Stomach (tissue), 4 donors: Measurements from ENCODE around the gene ANKRD34A.

Experiments
- CTCF ChIP-seq, 7 experiments: fragments of 450-650 bp in 4 of 7; fragments of 200-600 bp in 3 of 7; sonication (generic) in 3 of 7; IDR thresholded peaks; one replicate each; pipeline ENCODE4 v1.5.1; 2016 to 2019; ENCODE audit warnings: antibody characterized with exemption in 7 of 7, control low read depth in 2 of 7, mild to moderate bottlenecking in 1 of 7
- EP300 ChIP-seq: sonication (generic); formaldehyde crosslinking; IDR thresholded peaks from one replicate; pipeline ENCODE4 v1.6.1; 2017; ENCODE audit warnings: antibody characterized with exemption
- POLR2AphosphoS5 ChIP-seq, 3 donors: sonication (generic); formaldehyde crosslinking; IDR thresholded peaks; one replicate each; pipeline ENCODE4 v1.6.1; 2016; ENCODE audit warnings: antibody characterized with exemption in 3 of 3

- TF ChIP-seq CTCF (IDR thresholded peaks at IDR 0.05) (no peak), EP300 (no peak), POLR2AphosphoS5 (IDR thresholded peaks at IDR 0.05) (no peak)
These were observed 2.8 kb downstream of the ANKRD34A start for GRCh38 chr1:145961425-145962156.
